GM21526 (cell line): Measurements from ENCODE around the gene SDK2.

Experiments used
- ATAC-seq: cut with Tn5 transposase; IDR thresholded peaks from one replicate; pipeline ENCODE4 v1.9.1; 2021; ENCODE audit warnings: moderate library complexity; ENCODE audit not compliant: unreplicated experiment, low FRiP score

Gene SDK2

DNA sequence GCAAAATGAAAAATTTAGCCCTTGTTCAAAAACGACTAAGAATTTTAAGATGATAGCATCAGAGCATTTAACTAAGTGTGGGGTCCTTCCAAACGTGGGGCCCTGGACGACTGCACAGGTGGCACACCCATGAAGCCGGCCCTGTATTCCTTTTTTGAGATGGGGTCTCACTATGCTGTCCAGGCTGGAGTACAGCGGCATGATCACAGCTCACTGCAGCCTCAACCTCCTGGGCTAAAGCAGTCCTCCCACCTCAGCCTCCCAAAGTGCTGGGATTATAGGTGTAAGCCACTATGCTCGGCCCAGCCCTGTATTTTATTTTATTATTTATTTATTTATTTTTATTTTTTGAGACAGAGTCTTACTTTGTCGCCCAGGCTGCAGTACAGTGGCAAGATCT lies 241.8 kb downstream of the SDK2 start:
- ATAC-seq, result no peak

GRCh38 chr17:73401911-73402310 lies 242.3 kb downstream of the SDK2 start:
- no peak for ATAC-seq

GRCh38 chr17:73400915-73401545 lies 243.2 kb downstream of the SDK2 start:
- ATAC-seq, result no peak

DNA sequence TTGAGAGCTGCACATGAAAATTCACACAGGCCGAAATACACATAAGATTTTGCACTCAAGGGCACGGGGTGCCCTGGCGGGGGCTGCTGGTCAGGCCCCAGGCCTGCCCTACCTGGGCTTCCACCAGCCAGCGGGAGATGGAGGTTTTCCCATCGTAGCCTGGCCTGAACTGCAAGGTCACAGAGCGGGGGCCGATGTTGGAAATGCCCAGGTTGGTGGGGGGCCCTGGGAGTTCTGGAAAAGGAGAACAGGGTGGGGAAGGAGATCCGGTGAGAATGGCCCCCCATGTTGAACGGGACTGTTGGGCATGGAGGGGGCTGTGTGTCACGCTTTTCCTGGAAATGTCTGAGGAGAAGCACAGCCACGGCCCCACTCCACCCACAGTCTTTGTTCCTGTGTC lies 245.2 kb downstream of the SDK2 start:
- no peak for ATAC-seq

GRCh38 chr17:73397856-73398540 lies 246.2 kb downstream of the SDK2 start:
- no peak for ATAC-seq

- ATAC-seq, result no peak
Observed at GRCh38 chr17:73397278-73397826, 246.9 kb downstream of the SDK2 start.

GRCh38 chr17:73396431-73397277 lies 247.6 kb downstream of the SDK2 start:
- no peak for ATAC-seq

- ATAC-seq, result no peak
Observed at GRCh38 chr17:73394512-73395450, 249.5 kb downstream of the SDK2 start.

GRCh38 chr17:73393962-73394361 lies 250.3 kb downstream of the SDK2 start:
- no peak for ATAC-seq

- ATAC-seq, result no peak
Observed at GRCh38 chr17:73393381-73393780, 250.9 kb downstream of the SDK2 start.

DNA sequence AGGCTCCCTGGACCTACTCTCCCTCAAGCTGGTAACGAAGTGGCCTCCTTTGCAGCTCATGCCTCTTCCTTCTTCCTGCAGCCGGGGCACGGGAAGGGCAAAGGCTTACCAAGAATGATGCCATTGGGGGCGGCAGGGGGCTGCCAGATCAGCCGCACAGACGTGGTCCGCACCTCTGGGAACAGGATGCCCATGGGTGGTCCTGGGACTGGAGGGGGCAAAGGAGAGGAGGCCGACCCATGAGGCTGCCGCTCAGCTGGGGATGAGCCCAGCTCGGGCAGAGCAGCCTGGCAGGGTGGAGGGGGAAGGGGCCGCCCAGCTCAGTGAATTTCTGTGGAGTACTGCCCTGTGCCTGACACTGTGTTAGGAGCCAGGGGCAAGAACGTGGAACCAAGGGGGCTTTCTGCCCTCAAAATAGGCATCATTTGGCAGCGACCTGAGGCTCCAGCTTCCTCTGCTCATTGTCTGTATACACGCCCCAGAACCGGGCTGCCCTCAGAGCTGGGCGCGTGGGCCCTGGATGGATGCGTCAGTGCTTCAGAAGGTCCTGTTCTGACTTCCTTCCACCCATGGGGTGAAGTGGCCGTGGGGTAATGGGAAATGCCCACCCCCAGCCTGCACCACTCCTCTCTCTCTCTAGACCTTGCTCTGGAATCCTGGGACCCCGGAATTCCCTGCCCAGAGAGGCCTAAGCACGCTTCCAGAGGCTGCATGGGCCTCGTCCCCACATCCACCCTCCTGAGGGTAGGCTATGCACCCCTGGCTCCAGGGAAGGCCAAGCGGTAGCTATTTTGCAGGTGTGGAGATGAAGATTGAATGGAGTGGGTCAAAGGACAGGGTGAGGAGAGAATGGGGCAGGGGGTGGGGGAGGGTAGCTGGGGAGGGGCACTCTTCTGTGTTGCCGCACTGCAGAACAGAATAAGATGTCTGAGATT lies 252.6 kb downstream of the SDK2 start:
- ATAC-seq, result no peak

DNA sequence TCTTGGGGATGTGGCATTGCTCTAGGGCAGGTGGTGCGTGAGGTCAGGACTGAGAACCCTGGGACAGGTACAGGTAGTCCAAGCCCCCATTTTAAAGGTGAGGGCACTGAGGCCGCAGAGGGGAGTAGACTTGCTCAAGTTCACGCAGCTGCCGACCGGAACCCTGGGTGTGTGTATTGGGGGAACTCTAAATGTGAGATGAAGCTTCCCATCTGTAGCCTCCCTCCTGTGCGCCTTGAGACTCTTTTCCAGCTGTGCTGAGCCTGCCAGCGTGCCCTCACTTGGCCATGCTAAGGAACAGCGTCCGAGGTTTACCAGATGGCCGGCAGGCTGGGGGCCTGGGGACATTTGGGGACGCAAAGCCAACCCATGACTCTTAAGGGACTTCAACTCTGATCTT lies 253.4 kb downstream of the SDK2 start:
- no peak for ATAC-seq

- ATAC-seq, result no peak
Observed at GRCh38 chr17:73390221-73390620, 254.0 kb downstream of the SDK2 start.

DNA sequence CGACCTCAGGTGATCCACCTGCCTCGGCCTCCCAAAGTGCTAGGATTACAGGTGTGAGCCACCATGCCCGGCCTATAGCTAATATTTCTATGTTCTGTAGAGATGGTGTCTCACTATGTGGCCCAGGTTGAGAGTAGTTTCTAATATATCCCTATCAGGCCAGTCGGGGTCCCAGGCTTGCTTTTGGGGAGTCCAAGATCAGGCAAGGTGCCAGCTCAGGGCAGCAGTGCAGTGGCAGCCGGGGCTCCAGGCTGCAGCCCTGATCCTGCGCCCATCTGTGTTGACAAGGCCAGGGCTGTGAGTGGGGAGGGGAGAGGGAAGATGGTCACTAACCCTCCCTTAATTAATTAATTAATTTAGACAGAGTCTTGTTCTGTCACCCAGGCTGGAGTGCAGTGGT lies 254.8 kb downstream of the SDK2 start:
- ATAC-seq, result no peak

- ATAC-seq, result no peak
Observed at GRCh38 chr17:73388578-73388905, 255.7 kb downstream of the SDK2 start.

GRCh38 chr17:73387746-73388577 lies 256.3 kb downstream of the SDK2 start:
- ATAC-seq, result no peak

- no peak for ATAC-seq
Observed at GRCh38 chr17:73386561-73386960, 257.7 kb downstream of the SDK2 start.

DNA sequence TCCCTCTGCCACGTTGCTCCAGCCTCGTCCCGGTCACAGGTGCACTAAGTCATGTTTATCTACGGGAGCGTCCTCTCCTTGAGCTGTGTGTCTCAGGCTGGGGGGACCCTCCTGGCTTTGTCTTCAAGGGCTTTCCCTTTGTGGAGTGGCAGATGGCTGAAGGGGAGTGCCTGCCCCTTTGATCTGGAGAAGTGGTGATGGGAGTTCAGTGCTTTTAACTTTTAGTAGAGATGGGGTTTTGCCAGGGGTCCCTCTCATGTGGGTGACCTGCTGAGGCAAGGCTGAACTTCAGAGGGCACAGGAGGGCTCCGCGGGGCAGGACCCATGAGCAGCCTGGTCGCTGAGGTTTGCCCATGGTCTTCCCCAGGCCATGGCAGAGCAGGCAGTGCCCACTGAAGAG lies 259.3 kb downstream of the SDK2 start:
- no peak for ATAC-seq
